Caco-2 (cell line): ENCODE data around the gene SLC2A4RG. TPM values are rescaled to one million over a fixed set of nuclear protein-coding genes. Genes with fewer than 3 reads are reported as not detected.

Experiments
- BruUV-seq: library from RNA; stranded (reverse); fragments of 400-500 nt; replicated peaks from 2 replicates; lab custom pipeline; 2021; lab: Mats Ljungman, UMichigan
- CTCF ChIA-PET: fragments of 300-600 bp; sonication (Branson Sonifier 250); formaldehyde crosslinking; loops from one replicate; lab custom pipeline; 2022; ENCODE audit warnings: antibody characterized with exemption; lab: Charles Lee
- POLR2A ChIA-PET: fragments of 300-600 bp; sonication (Branson Sonifier 250); formaldehyde crosslinking; loops from one replicate; lab custom pipeline; 2022; ENCODE audit warnings: antibody characterized with exemption; lab: Charles Lee
- DNase-seq, 2 experiments: peaks; one replicate each; pipeline versions ENCODE4 v3.0.0 to v3.0.0-alpha.2; 2020 to 2022
- H3K27me3 ChIP-seq: replicated peaks from 2 replicates; pipeline ENCODE4 v1.6.0; 2011; ENCODE audit warnings: low read length; ENCODE audit not compliant: control insufficient read depth, insufficient read depth
- H3K36me3 ChIP-seq: 2 replicates; pipeline ENCODE4 v1.5.1; 2011; ENCODE audit warnings: low read length; ENCODE audit not compliant: control insufficient read depth, insufficient read depth
- H3K4me1 ChIP-seq: fragments of 250-450 bp; sonication (Bioruptor Pico); 2 replicates; pipeline ENCODE4 v1.5.1; 2020; ENCODE audit warnings: mild to moderate bottlenecking
- H3K4me3 ChIP-seq: 2 replicates; pipeline ENCODE4 v1.5.1; 2011; ENCODE audit warnings: low read depth, mild to moderate bottlenecking, control low read depth, low read length
- H3K9me3 ChIP-seq: fragments of 250-450 bp; sonication (Bioruptor Pico); 2 replicates; pipeline ENCODE4 v1.5.1; 2020; ENCODE audit warnings: mild to moderate bottlenecking, moderate library complexity
- H3K27ac Mint-ChIP-seq: one replicate; pipeline ENCODE4 v1.8.0; 2022; ENCODE audit warnings: mixed read lengths; ENCODE audit not compliant: unreplicated experiment
- H3K27me3 Mint-ChIP-seq: one replicate; pipeline ENCODE4 v1.8.0; 2022; ENCODE audit warnings: mixed read lengths; ENCODE audit not compliant: insufficient read depth, unreplicated experiment
- H3K36me3 Mint-ChIP-seq: one replicate; pipeline ENCODE4 v1.8.0; 2022; ENCODE audit warnings: mild to moderate bottlenecking, mixed read lengths; ENCODE audit not compliant: insufficient read depth, unreplicated experiment
- H3K4me1 Mint-ChIP-seq: one replicate; pipeline ENCODE4 v1.8.0; 2022; ENCODE audit warnings: low read depth, mixed read lengths; ENCODE audit not compliant: unreplicated experiment
- H3K4me3 Mint-ChIP-seq: one replicate; pipeline ENCODE4 v1.8.0; 2022; ENCODE audit warnings: mild to moderate bottlenecking, moderate library complexity, mixed read lengths; ENCODE audit not compliant: unreplicated experiment
- H3K9me3 Mint-ChIP-seq: one replicate; pipeline ENCODE4 v1.8.0; 2022; ENCODE audit warnings: mixed read lengths; ENCODE audit not compliant: unreplicated experiment
- intact Hi-C: fragments of 100-400 bp; cut with micrococcal nuclease; formaldehyde crosslinking; loops from one replicate; pipeline ENCODE4 v1.10.0; 2022; ENCODE audit not compliant: unreplicated experiment
- total RNA-seq: library from RNA; stranded (reverse); gene quantifications from 2 replicates; pipeline ENCODE4 v1.2.3, GENCODE V29; 2022
- TF ChIP-seq, protein P1 (sequence below), 2 experiments: fragments of 200-600 bp in 1 of 2; IDR thresholded peaks; 1 replicate in 1 of 2; 2 replicates in 1 of 2; pipeline versions ENCODE4 v1.5.1 to v1.8.0; 2011 to 2022; ENCODE audit warnings: antibody characterized with exemption in 1 of 2, control low read depth in 1 of 2, inconsistent platforms in 1 of 2, low read depth in 1 of 2, low read length in 1 of 2, mild to moderate bottlenecking in 1 of 2, moderate library complexity in 1 of 2; ENCODE audit not compliant: insufficient read depth in 1 of 2, severe bottlenecking in 1 of 2, unreplicated experiment in 1 of 2

Gene SLC2A4RG
- total RNA-seq, 1 experiment from 2014 or later = 234 TPM

DNA sequence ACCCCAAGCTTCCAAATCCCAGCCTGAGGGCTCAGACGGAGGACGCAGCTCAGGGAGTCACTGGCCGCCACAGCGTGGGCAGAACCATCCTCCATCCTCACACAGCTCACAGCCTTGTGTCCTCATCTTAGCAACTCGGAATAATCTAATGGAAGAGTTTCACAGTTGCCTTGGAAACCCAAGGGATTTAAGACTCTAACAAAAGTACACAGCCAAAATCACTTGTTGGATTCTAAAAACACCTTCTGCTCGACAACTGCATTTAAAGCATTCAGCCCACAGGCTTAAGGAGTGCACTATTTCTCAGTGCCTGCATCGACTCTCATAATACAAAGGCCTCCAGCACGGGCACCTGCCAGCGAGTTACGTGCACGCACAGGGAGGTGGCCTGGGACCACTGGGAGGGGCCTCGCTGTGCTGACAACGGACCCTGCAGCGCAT, 46.1 kb downstream of the SLC2A4RG start:
- H3K36me3 ChIP-seq = no peaks in the 10 kb centered on the region
- CTCF ChIA-PET = interaction anchor here (0.5 to 2.7 kb wide), 18 partner anchors 8 to 272 kb away, joined by 3 to 20 read pairs (median 4); partner anchors contain the start of genes ARFRP1, TPD52L2, UCKL1 and ZGPAT
- Mint-ChIP-seq H3K27me3 (no peaks in the 10 kb centered on the region), H3K4me1 (no peaks in the 10 kb centered on the region), H3K4me3 (no peak overlapping the region), H3K9me3 (no peaks in the 10 kb centered on the region), H3K27ac (no peak overlapping the region), H3K36me3 (no peaks in the 10 kb centered on the region)
- intact Hi-C loops = loop anchor here (1.0 to 10.0 kb wide), 2 partner anchors 80 to 189 kb away; partner anchors contain the start of genes SAMD10 and TPD52L2
- no peaks in the 10 kb centered on the region for H3K9me3 ChIP-seq
- H3K4me3 ChIP-seq = no peak overlapping the region
- DNase-seq = no peak
- TF ChIP-seq, protein P1, sequence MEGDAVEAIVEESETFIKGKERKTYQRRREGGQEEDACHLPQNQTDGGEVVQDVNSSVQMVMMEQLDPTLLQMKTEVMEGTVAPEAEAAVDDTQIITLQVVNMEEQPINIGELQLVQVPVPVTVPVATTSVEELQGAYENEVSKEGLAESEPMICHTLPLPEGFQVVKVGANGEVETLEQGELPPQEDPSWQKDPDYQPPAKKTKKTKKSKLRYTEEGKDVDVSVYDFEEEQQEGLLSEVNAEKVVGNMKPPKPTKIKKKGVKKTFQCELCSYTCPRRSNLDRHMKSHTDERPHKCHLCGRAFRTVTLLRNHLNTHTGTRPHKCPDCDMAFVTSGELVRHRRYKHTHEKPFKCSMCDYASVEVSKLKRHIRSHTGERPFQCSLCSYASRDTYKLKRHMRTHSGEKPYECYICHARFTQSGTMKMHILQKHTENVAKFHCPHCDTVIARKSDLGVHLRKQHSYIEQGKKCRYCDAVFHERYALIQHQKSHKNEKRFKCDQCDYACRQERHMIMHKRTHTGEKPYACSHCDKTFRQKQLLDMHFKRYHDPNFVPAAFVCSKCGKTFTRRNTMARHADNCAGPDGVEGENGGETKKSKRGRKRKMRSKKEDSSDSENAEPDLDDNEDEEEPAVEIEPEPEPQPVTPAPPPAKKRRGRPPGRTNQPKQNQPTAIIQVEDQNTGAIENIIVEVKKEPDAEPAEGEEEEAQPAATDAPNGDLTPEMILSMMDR (IDR thresholded peaks at IDR 0.05; ENCODE audit: insufficient read depth in 1 of 2, low read depth in 1 of 2, low read length in 1 of 2, severe bottlenecking in 1 of 2, unreplicated experiment in 1 of 2) = no peak
- no TSS peak for BruUV-seq
- no peaks in the 10 kb centered on the region for H3K4me1 ChIP-seq
- POLR2A ChIA-PET = interaction anchor here (1.4 kb wide), 1 partner anchor 80 kb away, joined by 9 read pairs; the partner anchor contains the start of gene TPD52L2
- H3K27me3 ChIP-seq = no peaks in the 10 kb centered on the region

DNA sequence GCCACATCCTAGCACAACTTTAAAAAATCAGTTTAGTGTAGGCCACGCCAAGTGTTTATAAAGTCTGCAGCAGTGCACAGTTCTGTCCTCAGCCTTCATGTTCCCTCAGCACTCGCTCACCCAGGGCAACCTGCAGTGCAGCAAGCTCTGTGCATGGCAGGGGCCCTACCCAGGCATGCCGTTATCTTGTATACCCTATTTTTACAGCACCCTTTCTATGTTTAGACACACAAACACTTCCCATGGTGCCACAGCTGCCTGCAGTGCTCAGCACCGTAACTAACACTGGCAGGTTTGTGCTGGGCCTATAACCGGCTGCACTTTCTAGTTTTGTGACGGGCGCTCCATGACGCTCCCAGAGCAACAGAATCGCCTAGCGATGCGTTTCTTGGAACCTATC, 47.7 kb downstream of the SLC2A4RG start:
- no peaks in the 10 kb centered on the region for H3K9me3 ChIP-seq
- H3K9me3 Mint-ChIP-seq = no peaks in the 10 kb centered on the region
- no peaks in the 10 kb centered on the region for H3K36me3 ChIP-seq
- H3K4me3 Mint-ChIP-seq = no peak overlapping the region
- no peaks in the 10 kb centered on the region for H3K36me3 Mint-ChIP-seq
- no TSS peak for BruUV-seq
- no peaks in the 10 kb centered on the region for H3K27me3 ChIP-seq
- no peaks in the 10 kb centered on the region for H3K4me1 ChIP-seq
- H3K27ac Mint-ChIP-seq = no peak overlapping the region
- CTCF ChIA-PET = interaction anchor here (0.9 to 2.7 kb wide), 2 partner anchors 13 to 77 kb away, joined by 3 to 20 read pairs; partner anchors contain the start of gene TPD52L2
- no peaks in the 10 kb centered on the region for H3K4me1 Mint-ChIP-seq
- no peak for DNase-seq
- POLR2A ChIA-PET = no interaction called here
- H3K27me3 Mint-ChIP-seq = no peaks in the 10 kb centered on the region
- intact Hi-C loops = loop anchor here (10.0 kb wide), 1 partner anchor 187 kb away; the partner anchor contains the start of gene SAMD10
- no peak overlapping the region for H3K4me3 ChIP-seq
- TF ChIP-seq, protein P1 (IDR thresholded peaks at IDR 0.05; ENCODE audit: insufficient read depth in 1 of 2, low read depth in 1 of 2, low read length in 1 of 2, severe bottlenecking in 1 of 2, unreplicated experiment in 1 of 2) = no peak

DNA sequence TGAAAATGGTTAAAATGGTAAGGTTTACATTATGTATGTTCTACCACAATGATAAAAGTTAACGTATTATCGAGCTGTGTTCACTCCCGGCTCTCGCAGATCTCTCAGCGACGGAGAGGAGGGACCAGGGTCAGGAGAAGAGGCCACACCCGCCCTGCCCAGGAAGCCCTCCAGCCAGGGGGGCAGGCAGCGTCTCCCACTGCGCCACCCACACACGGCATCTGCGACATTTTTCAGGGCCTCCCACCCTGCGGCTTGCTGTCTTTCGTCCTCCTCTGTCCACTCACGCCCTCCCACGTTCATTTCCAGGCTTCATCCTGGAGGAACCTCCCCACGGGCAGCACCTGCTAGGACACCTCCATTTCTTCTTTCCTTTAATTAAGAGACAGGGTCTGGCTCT, 48.2 kb downstream of the SLC2A4RG start:
- ChIA-PET POLR2A (no interaction called here), CTCF (interaction anchor here (0.5 to 2.7 kb wide), 2 partner anchors 36 to 77 kb away, joined by 3 to 20 read pairs; partner anchors contain the start of gene TPD52L2)
- intact Hi-C loops = loop anchor here (10.0 kb wide), 1 partner anchor 187 kb away; the partner anchor contains the start of gene SAMD10
- H3K9me3 ChIP-seq = no peaks in the 10 kb centered on the region
- H3K4me1 ChIP-seq = no peaks in the 10 kb centered on the region
- BruUV-seq = no TSS peak
- H3K27me3 ChIP-seq = no peaks in the 10 kb centered on the region
- H3K36me3 ChIP-seq = no peaks in the 10 kb centered on the region
- Mint-ChIP-seq H3K27me3 (no peaks in the 10 kb centered on the region), H3K4me1 (no peaks in the 10 kb centered on the region), H3K4me3 (no peak overlapping the region), H3K27ac (no peak overlapping the region), H3K36me3 (no peaks in the 10 kb centered on the region), H3K9me3 (no peaks in the 10 kb centered on the region)
- TF ChIP-seq, protein P1 (IDR thresholded peaks at IDR 0.05; ENCODE audit: insufficient read depth in 1 of 2, low read depth in 1 of 2, low read length in 1 of 2, severe bottlenecking in 1 of 2, unreplicated experiment in 1 of 2) = no peak
- no peak overlapping the region for H3K4me3 ChIP-seq
- no peak for DNase-seq
